Neural progenitor cell (in vitro differentiated cells): ENCODE results near the gene RNF213.

Source experiments
- EZH2 ChIP-seq: fragments of 200-600 bp; sonication (generic); IDR thresholded peaks from 2 replicates; pipeline ENCODE4 v1.6.1; 2017; ENCODE audit warnings: antibody characterized with exemption, mild to moderate bottlenecking, moderate library complexity
- EZH2phosphoT487 ChIP-seq: fragments of 200-600 bp; sonication (generic); IDR thresholded peaks from 2 replicates; pipeline ENCODE4 v1.6.1; 2017; ENCODE audit warnings: antibody characterized with exemption
- TF ChIP-seq, protein P1 (sequence below): fragments of 200-600 bp; sonication (generic); IDR thresholded peaks from 2 replicates; pipeline ENCODE4 v1.5.1; 2017; ENCODE audit warnings: antibody characterized with exemption, mild to moderate bottlenecking

DNA sequence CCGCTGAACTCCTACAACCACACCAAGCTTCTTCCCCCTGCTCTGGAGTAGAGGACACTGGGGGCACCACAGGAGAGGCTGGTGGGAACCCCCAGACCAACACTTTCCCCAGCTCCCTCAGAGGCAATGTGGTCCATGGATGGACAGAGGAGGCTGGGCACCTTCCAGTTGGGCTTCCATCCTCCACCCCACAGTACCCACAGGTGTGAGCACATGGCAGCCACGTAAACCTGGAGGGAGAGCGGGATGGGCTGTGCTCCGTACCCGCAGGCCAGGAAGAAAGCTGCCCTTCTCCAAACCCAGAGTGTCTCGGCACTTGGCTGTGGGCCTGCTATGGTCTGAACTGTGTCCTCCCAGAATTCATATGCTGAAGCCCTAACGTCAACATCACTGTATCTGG, 42.3 kb upstream of the RNF213 start:
- TF ChIP-seq, protein P1, sequence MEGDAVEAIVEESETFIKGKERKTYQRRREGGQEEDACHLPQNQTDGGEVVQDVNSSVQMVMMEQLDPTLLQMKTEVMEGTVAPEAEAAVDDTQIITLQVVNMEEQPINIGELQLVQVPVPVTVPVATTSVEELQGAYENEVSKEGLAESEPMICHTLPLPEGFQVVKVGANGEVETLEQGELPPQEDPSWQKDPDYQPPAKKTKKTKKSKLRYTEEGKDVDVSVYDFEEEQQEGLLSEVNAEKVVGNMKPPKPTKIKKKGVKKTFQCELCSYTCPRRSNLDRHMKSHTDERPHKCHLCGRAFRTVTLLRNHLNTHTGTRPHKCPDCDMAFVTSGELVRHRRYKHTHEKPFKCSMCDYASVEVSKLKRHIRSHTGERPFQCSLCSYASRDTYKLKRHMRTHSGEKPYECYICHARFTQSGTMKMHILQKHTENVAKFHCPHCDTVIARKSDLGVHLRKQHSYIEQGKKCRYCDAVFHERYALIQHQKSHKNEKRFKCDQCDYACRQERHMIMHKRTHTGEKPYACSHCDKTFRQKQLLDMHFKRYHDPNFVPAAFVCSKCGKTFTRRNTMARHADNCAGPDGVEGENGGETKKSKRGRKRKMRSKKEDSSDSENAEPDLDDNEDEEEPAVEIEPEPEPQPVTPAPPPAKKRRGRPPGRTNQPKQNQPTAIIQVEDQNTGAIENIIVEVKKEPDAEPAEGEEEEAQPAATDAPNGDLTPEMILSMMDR = no peak
- TF ChIP-seq EZH2 = no peak
- TF ChIP-seq EZH2phosphoT487 = no peak
